ENCODE measurements around the gene ENOX2. TPM values are rescaled to one million over a fixed set of nuclear protein-coding genes. Genes with fewer than 3 reads are reported as not detected.
"Not testable (repeated sequence)": the region's sequence is repeated elsewhere in the genome, so short reads cannot be mapped to it uniquely, and the experiment has no call there.

ENOX2 gene
- total RNA-seq, 1 experiment from 2014 or later = 11.4 TPM

DNA sequence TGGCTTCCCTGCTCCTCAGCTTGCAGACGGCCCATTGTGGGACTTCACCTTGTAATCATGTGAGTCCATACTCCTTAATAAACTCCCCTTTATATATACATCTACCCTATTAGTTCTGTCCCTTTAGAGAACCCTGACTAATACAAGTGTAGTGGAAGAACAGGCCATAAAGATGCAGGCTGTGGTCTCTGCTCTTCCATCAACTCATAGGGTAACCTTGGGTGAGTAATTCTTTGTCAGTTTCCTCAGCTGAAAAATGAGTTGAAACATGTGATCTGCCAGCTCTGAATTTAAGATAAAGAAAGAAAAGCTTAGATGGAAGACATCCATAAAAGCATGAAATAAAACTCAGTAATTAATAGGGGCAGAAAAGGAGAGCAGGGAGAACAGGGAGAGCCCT is 103.6 kb downstream of the ENOX2 start:
- H3K4me3 ChIP-seq (ENCODE audit: low read depth, low read length) = no peak overlapping the region
- DNase-seq = no peak
- H3K9me3 Mint-ChIP-seq (ENCODE audit: unreplicated experiment) = no peaks in the 10 kb centered on the region
- ChIA-PET POLR2A (no interaction called here), CTCF (no interaction called here)
- no peaks in the 10 kb centered on the region for H3K9me3 ChIP-seq
- no peaks in the 10 kb centered on the region for H3K4me1 Mint-ChIP-seq (ENCODE audit: low read depth, unreplicated experiment)
- H3K36me3 Mint-ChIP-seq (ENCODE audit: insufficient read depth, unreplicated experiment) = no peaks in the 10 kb centered on the region
- H3K27ac Mint-ChIP-seq (ENCODE audit: unreplicated experiment) = no peak overlapping the region
- no peaks in the 10 kb centered on the region for H3K27me3 ChIP-seq (replicated peaks; ENCODE audit: control insufficient read depth, insufficient read depth, low read length)
- H3K36me3 ChIP-seq (ENCODE audit: control insufficient read depth, insufficient read depth, low read length) = no peaks in the 10 kb centered on the region
- intact Hi-C loops (cut with micrococcal nuclease; ENCODE audit: unreplicated experiment) = no loop called here
- no peaks in the 10 kb centered on the region for H3K4me1 ChIP-seq
- TF ChIP-seq, protein P1, sequence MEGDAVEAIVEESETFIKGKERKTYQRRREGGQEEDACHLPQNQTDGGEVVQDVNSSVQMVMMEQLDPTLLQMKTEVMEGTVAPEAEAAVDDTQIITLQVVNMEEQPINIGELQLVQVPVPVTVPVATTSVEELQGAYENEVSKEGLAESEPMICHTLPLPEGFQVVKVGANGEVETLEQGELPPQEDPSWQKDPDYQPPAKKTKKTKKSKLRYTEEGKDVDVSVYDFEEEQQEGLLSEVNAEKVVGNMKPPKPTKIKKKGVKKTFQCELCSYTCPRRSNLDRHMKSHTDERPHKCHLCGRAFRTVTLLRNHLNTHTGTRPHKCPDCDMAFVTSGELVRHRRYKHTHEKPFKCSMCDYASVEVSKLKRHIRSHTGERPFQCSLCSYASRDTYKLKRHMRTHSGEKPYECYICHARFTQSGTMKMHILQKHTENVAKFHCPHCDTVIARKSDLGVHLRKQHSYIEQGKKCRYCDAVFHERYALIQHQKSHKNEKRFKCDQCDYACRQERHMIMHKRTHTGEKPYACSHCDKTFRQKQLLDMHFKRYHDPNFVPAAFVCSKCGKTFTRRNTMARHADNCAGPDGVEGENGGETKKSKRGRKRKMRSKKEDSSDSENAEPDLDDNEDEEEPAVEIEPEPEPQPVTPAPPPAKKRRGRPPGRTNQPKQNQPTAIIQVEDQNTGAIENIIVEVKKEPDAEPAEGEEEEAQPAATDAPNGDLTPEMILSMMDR (IDR thresholded peaks at IDR 0.05; ENCODE audit: insufficient read depth in 1 of 2, low read depth in 1 of 2, low read length in 1 of 2, severe bottlenecking in 1 of 2, unreplicated experiment in 1 of 2) = no peak
- no peaks in the 10 kb centered on the region for H3K27me3 Mint-ChIP-seq (ENCODE audit: insufficient read depth, unreplicated experiment)
- BruUV-seq (replicated peaks) = no TSS peak
- H3K4me3 Mint-ChIP-seq (ENCODE audit: unreplicated experiment) = no peak overlapping the region

DNA sequence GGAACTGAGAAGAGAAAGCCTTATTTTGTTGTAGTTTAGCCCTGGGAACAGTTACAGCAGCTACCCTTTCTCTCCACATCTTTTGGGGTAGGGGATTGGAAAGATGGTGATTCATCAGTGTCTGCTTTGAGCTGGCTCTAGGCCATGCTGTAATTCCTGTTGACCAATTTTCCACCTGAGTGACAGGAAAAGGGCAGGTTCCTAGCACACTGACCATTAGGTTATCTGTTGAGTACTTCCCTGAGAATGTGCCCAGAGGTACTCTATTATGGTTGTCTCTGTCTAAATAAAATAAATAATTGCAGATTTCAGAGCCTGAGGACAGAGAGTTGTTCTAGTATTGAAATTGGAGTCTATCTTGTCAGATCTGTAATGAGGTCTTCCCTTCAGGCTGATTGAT is 109.0 kb downstream of the ENOX2 start:
- POLR2A ChIA-PET = no interaction called here
- Mint-ChIP-seq H3K4me1 (ENCODE audit: low read depth, unreplicated experiment) (no peaks in the 10 kb centered on the region), H3K9me3 (ENCODE audit: unreplicated experiment) (no peaks in the 10 kb centered on the region), H3K4me3 (ENCODE audit: unreplicated experiment) (no peak overlapping the region), H3K27ac (ENCODE audit: unreplicated experiment) (no peak overlapping the region), H3K27me3 (ENCODE audit: insufficient read depth, unreplicated experiment) (no peaks in the 10 kb centered on the region), H3K36me3 (ENCODE audit: insufficient read depth, unreplicated experiment) (no peaks in the 10 kb centered on the region)
- Histone ChIP-seq H3K36me3 (ENCODE audit: control insufficient read depth, insufficient read depth, low read length) (no peaks in the 10 kb centered on the region), H3K4me3 (ENCODE audit: low read depth, low read length) (no peak overlapping the region), H3K27me3 (replicated peaks; ENCODE audit: control insufficient read depth, insufficient read depth, low read length) (no peaks in the 10 kb centered on the region), H3K9me3 (no peaks in the 10 kb centered on the region), H3K4me1 (no peaks in the 10 kb centered on the region)
- intact Hi-C loops (cut with micrococcal nuclease; ENCODE audit: unreplicated experiment) = no loop called here
- CTCF ChIA-PET = no interaction called here
- BruUV-seq (replicated peaks) = no TSS peak
- DNase-seq = no peak
- TF ChIP-seq, protein P1 (IDR thresholded peaks at IDR 0.05; ENCODE audit: insufficient read depth in 1 of 2, low read depth in 1 of 2, low read length in 1 of 2, severe bottlenecking in 1 of 2, unreplicated experiment in 1 of 2) = no peak

DNA sequence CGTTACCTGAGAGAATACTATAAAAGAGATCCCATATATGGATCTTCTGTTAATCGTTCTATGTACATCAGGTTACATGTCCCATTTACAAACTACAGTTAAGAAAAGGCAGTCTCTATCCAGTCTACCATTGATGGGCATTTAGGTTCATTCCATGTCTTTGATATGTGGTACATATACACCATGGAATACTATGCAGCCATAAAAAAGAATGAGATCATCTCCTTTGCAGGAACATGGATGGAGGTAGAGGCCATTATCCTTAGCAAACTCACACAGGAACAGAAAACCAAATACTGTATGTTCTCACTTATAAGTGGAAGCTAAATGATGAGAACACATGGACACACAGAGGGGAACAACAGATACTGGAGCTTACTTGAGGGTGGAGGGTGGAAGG is 111.1 kb downstream of the ENOX2 start:
- H3K9me3 ChIP-seq; H3K4me3 Mint-ChIP-seq (ENCODE audit: unreplicated experiment); H3K27me3 Mint-ChIP-seq (ENCODE audit: insufficient read depth, unreplicated experiment); DNase-seq; CTCF ChIA-PET; H3K36me3 Mint-ChIP-seq (ENCODE audit: insufficient read depth, unreplicated experiment); H3K4me1 Mint-ChIP-seq (ENCODE audit: low read depth, unreplicated experiment); BruUV-seq (replicated peaks); H3K27ac Mint-ChIP-seq (ENCODE audit: unreplicated experiment); H3K4me3 ChIP-seq (ENCODE audit: low read depth, low read length); POLR2A ChIA-PET; H3K27me3 ChIP-seq (replicated peaks; ENCODE audit: control insufficient read depth, insufficient read depth, low read length); H3K9me3 Mint-ChIP-seq (ENCODE audit: unreplicated experiment); H3K36me3 ChIP-seq (ENCODE audit: control insufficient read depth, insufficient read depth, low read length); H3K4me1 ChIP-seq; intact Hi-C loops (cut with micrococcal nuclease; ENCODE audit: unreplicated experiment): not testable (repeated sequence)

DNA sequence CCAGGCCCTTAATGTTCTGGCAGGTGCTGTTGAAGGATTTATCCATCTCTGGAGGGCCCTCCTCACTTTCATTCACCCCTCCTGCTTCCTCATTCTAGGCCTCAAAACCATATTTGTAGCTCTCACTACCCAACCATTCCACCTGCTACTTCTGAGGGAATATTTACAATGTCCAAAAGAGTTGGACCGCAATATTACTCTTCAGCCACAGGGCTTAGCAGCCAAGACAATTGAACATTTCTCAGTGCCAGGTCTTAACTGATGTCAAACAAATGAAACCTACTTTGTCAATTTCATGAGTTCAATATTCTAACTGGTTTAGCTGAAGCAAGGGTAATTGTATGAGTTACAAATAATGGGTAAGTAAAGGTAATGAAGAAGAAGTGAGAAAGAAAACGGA is 113.2 kb downstream of the ENOX2 start:
- Histone ChIP-seq H3K4me3 (ENCODE audit: low read depth, low read length) (no peak overlapping the region), H3K27me3 (replicated peaks; ENCODE audit: control insufficient read depth, insufficient read depth, low read length) (no peaks in the 10 kb centered on the region), H3K4me1 (no peaks in the 10 kb centered on the region), H3K9me3 (no peaks in the 10 kb centered on the region), H3K36me3 (ENCODE audit: control insufficient read depth, insufficient read depth, low read length) (no peaks in the 10 kb centered on the region)
- ChIA-PET POLR2A (no interaction called here), CTCF (no interaction called here)
- H3K27ac Mint-ChIP-seq (ENCODE audit: unreplicated experiment) = no peak overlapping the region
- intact Hi-C loops (cut with micrococcal nuclease; ENCODE audit: unreplicated experiment) = no loop called here
- no peaks in the 10 kb centered on the region for H3K4me1 Mint-ChIP-seq (ENCODE audit: low read depth, unreplicated experiment)
- TF ChIP-seq, protein P1 (IDR thresholded peaks at IDR 0.05; ENCODE audit: insufficient read depth in 1 of 2, low read depth in 1 of 2, low read length in 1 of 2, severe bottlenecking in 1 of 2, unreplicated experiment in 1 of 2) = no peak
- no TSS peak for BruUV-seq (replicated peaks)
- no peaks in the 10 kb centered on the region for H3K9me3 Mint-ChIP-seq (ENCODE audit: unreplicated experiment)
- H3K4me3 Mint-ChIP-seq (ENCODE audit: unreplicated experiment) = no peak overlapping the region
- no peaks in the 10 kb centered on the region for H3K27me3 Mint-ChIP-seq (ENCODE audit: insufficient read depth, unreplicated experiment)
- DNase-seq = no peak
- H3K36me3 Mint-ChIP-seq (ENCODE audit: insufficient read depth, unreplicated experiment) = no peaks in the 10 kb centered on the region
